A673 (cell line): ENCODE measurements around the gene UQCRC1. TPM values are rescaled to one million over a fixed set of nuclear protein-coding genes. Genes with fewer than 3 reads are reported as not detected.

Experiments
- Bru-seq: library from RNA; stranded (reverse); fragments of 400-500 nt; gene quantifications from one replicate; lab custom pipeline; 2021; lab: Mats Ljungman, UMichigan
- BruChase-seq, 2 experiments: library from RNA; stranded (reverse); fragments of 400-500 nt; gene quantifications; one replicate each; lab custom pipeline; 2021; lab: Mats Ljungman, UMichigan
- BruUV-seq: library from RNA; stranded (reverse); fragments of 400-500 nt; replicated peaks from 2 replicates; lab custom pipeline; 2021; lab: Mats Ljungman, UMichigan
- CTCF ChIA-PET: fragments of 300-600 bp; sonication (Branson Sonifier 250); formaldehyde crosslinking; loops from one replicate; lab custom pipeline; 2022; ENCODE audit warnings: antibody characterized with exemption; lab: Charles Lee
- POLR2A ChIA-PET: fragments of 300-600 bp; sonication (Branson Sonifier 250); formaldehyde crosslinking; loops from one replicate; lab custom pipeline; 2022; ENCODE audit warnings: antibody characterized with exemption; ENCODE audit not compliant: low non-redundant PET; lab: Charles Lee
- DNase-seq: peaks from one replicate; pipeline ENCODE4 v3.0.0-alpha.2; 2015; ENCODE audit warnings: low spot score
- H3K27ac ChIP-seq: fragments of 200-600 bp; sonication (generic); 2 replicates; pipeline ENCODE4 v1.5.1; 2016; ENCODE audit warnings: mixed run types, low read depth, mild to moderate bottlenecking, mixed read lengths, antibody characterized with exemption, low read length; ENCODE audit not compliant: poor library complexity, severe bottlenecking
- H3K27me3 ChIP-seq: fragments of 200-600 bp; sonication (generic); replicated peaks from 2 replicates; pipeline ENCODE4 v1.6.1; 2017; ENCODE audit warnings: mixed run types, low read depth, mild to moderate bottlenecking, mixed read lengths, antibody characterized with exemption, low read length; ENCODE audit not compliant: insufficient read depth, poor library complexity
- H3K36me3 ChIP-seq: fragments of 200-600 bp; sonication (generic); 2 replicates; pipeline ENCODE4 v1.6.1; 2016; ENCODE audit warnings: mixed run types, mild to moderate bottlenecking, mixed read lengths, antibody characterized with exemption, low read length; ENCODE audit not compliant: insufficient read depth, poor library complexity, severe bottlenecking
- H3K4me1 ChIP-seq: fragments of 200-600 bp; sonication (generic); 2 replicates; pipeline ENCODE4 v1.6.1; 2017; ENCODE audit warnings: mixed run types, mild to moderate bottlenecking, mixed read lengths, antibody characterized with exemption, low read length; ENCODE audit not compliant: insufficient read depth, poor library complexity, severe bottlenecking
- H3K4me3 ChIP-seq: fragments of 200-600 bp; sonication (generic); 2 replicates; pipeline ENCODE4 v1.5.1; 2016; ENCODE audit warnings: low read depth, mixed run types, mild to moderate bottlenecking, mixed read lengths, low read length; ENCODE audit not compliant: poor library complexity, severe bottlenecking
- H3K9me3 ChIP-seq: fragments of 200-600 bp; sonication (generic); 2 replicates; pipeline ENCODE4 v1.6.1; 2016; ENCODE audit warnings: mixed run types, low read depth, mild to moderate bottlenecking, mixed read lengths, antibody characterized with exemption, low read length; ENCODE audit not compliant: poor library complexity, severe bottlenecking
- EZH2 ChIP-seq: fragments of 200-600 bp; sonication (generic); IDR thresholded peaks from 2 replicates; pipeline ENCODE4 v1.6.1; 2017; ENCODE audit warnings: borderline replicate concordance, low read depth, mild to moderate bottlenecking, mixed read lengths, antibody characterized with exemption, low read length; ENCODE audit not compliant: poor library complexity, severe bottlenecking
- intact Hi-C: fragments of 100-400 bp; cut with micrococcal nuclease; formaldehyde crosslinking; loops from one replicate; pipeline ENCODE4 v1.10.0; 2022; ENCODE audit not compliant: unreplicated experiment
- long read RNA-seq: library from polyadenylated mRNA; stranded (forward); transcript quantifications from one replicate; pipeline ENCODE4 v2.0.0, GENCODE V29; 2022
- total RNA-seq: library from RNA; stranded (reverse); gene quantifications from 2 replicates; pipeline ENCODE4 v1.2.3, GENCODE V29; 2021
- TF ChIP-seq, protein P1 (sequence below): fragments of 300-800, 200-600 bp; sonication (generic); conservative IDR thresholded peaks from 2 replicates; pipeline ENCODE4 v1.5.1; 2017; ENCODE audit warnings: low read depth, mild to moderate bottlenecking, antibody characterized with exemption, low read length, moderate library complexity, mixed read lengths

The UQCRC1 gene
- total RNA-seq (189 and 215 TPM in 2 replicates), Bru-seq, nascent RNA (percentile 67 among the genes with signal in this experiment), BruChase-seq, experiment 1, labeled RNA remaining after a 2-hour chase (percentile 66 among the genes with signal in this experiment), BruChase-seq, experiment 2, labeled RNA remaining after a 6-hour chase (percentile 84 among the genes with signal in this experiment)
- long read RNA-seq, transcript UQCRC1-201 (13 exons, 1,985 nt): major isoform, 610 of 670 reads
- long read RNA-seq, partial matches to known transcripts: 27 of 670 reads
- long read RNA-seq, other reads (novel, unspliced or antisense): 33 of 670 reads

DNA sequence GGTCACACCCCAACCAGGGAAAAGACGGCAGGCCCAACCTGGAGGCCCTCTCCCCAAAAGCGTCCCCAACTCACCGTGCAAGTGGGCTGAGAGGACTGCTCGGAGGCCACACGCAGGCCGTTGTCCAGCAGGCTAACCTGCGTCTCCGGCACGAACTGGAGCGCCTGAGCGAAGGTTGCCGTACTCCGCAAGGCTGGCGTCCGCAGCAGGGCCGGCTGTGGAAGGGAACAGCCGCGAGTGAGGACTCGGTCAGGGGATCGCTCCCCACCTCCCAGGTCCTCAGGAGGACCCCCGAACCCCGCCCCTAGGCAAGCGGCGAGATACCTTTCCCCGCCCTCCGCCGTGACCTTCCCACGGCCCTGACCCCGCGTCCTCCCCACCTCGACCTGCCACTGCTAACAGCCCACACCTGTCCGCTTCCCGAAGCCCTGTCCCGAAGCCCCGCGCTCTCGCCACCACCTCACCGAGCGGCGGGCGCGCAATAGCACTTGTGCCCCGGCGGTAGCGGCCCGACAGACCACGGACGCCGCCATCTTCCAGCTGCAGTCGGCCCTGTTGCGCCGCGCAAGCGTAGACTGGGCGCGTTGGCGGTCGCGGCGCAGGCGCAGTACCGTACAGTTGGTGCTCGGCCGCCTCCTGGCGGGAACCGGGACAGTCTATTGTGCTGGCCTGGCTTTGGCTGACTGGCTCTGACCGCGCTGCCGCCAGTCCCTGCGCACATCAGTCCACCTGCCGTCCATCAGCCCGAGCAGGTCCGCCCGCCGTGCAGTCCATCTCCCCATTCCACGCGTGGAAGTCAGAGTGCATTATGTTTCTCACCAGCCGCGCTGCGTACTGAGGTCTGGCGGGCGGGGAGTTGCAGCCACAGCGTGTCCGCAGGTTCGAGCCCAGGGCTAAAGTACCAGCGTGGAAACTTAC, at the start of gene UQCRC1:
UQCRC1 (minus strand) TSS at position 559 of the 918 bp plus-strand sequence; CDS start at position 533, 26 bp downstream.
- Histone ChIP-seq H3K4me1 (peaks cover 6% of the 10 kb centered on the region), H3K27ac (peak within 1 kb of the TSS; percentile 93), H3K9me3 (no peaks in the 10 kb centered on the region), H3K36me3 (peaks cover 17% of the 10 kb centered on the region), H3K4me3 (peak within 1 kb of the TSS; percentile 85), H3K27me3 (no peaks in the 10 kb centered on the region)
- peak; percentile 86 for DNase-seq
- no peak for TF ChIP-seq EZH2
- TF ChIP-seq, protein P1, sequence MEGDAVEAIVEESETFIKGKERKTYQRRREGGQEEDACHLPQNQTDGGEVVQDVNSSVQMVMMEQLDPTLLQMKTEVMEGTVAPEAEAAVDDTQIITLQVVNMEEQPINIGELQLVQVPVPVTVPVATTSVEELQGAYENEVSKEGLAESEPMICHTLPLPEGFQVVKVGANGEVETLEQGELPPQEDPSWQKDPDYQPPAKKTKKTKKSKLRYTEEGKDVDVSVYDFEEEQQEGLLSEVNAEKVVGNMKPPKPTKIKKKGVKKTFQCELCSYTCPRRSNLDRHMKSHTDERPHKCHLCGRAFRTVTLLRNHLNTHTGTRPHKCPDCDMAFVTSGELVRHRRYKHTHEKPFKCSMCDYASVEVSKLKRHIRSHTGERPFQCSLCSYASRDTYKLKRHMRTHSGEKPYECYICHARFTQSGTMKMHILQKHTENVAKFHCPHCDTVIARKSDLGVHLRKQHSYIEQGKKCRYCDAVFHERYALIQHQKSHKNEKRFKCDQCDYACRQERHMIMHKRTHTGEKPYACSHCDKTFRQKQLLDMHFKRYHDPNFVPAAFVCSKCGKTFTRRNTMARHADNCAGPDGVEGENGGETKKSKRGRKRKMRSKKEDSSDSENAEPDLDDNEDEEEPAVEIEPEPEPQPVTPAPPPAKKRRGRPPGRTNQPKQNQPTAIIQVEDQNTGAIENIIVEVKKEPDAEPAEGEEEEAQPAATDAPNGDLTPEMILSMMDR: peak; percentile 59
- ChIA-PET CTCF (no interaction called here), POLR2A (interaction anchor here (0.7 kb wide), 1 partner anchor 50 kb away, joined by 3 read pairs; no protein-coding TSS in a partner anchor)
- BruUV-seq: no TSS peak
- intact Hi-C loops: no loop called here

DNA sequence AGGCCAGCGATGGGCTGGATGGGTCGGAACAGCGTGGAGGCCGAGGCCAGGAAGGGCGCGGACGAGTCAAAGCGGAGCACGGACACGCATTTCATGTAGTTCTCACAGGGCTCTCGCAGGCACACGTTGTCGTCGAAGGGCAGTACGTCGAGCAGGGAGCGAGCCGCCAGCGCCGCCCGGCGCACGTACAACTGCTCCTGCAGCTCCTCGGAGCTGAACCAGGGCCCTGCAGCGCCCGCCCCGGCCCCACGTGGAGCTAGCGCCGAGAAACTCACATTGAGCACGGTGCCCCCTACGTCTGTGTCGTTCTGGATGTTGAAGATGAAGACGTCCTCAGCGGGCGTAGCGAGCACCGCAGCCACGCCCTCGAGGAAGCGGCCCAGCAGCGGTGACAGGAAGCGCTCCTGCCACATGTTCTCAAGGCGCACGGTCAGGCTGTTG, 47.4 kb upstream of the UQCRC1 start:
- H3K27ac ChIP-seq: no peak overlapping the region
- no TSS peak for BruUV-seq
- H3K4me3 ChIP-seq: peak overlapping the region; percentile 45
- intact Hi-C loops: no loop called here
- ChIA-PET POLR2A (no interaction called here), CTCF (no interaction called here)
- no peak for TF ChIP-seq EZH2
- TF ChIP-seq, protein P1: no peak
- H3K9me3 ChIP-seq: no peaks in the 10 kb centered on the region
- H3K27me3 ChIP-seq: no peaks in the 10 kb centered on the region
- no peaks in the 10 kb centered on the region for H3K36me3 ChIP-seq
- no peaks in the 10 kb centered on the region for H3K4me1 ChIP-seq
- no peak for DNase-seq

DNA sequence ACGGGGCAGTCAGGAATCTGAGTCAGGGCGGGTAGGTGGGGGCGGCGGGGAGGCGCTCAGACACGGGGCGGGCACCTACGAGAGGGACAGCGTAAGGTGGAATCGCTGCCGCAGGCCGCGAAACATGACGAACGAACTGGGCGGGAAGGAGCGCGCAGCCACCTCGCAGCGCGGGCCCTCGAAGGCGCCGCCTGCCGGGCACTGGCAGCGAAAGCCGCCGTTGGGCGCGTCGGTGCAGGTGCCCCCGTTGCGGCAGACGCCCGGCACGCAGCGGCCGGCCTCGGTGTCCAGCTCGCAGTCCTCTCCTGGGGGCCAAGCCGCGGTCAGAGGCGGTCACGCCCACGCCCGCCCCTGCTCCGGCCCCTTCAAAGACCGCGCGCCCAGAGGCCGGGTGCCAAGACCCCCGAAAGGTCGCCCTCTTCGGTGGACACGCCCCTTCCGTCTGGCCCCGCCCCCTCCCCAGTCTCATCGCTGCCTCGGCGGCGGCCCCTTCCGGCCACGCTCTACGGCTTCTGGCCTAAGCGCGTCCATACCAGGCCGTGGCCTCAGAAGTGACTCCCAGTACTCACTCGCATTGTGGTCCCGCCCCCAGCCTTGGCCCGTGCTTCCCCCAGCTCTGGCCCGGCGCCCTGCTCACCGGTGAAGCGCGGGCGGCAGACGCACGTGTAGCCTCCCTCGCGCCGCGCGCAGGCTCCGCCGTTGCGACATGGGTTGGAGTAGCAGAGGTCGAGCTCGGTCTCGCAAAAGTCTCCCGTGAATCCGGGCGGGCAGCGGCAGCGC, 46.8 kb upstream of the UQCRC1 start:
- BruUV-seq: no TSS peak
- no peaks in the 10 kb centered on the region for H3K9me3 ChIP-seq
- DNase-seq: peak; percentile 79
- H3K27me3 ChIP-seq: no peaks in the 10 kb centered on the region
- ChIA-PET POLR2A (no interaction called here), CTCF (no interaction called here)
- TF ChIP-seq EZH2: no peak
- TF ChIP-seq, protein P1: peak; percentile 39
- intact Hi-C loops: no loop called here
- H3K4me3 ChIP-seq: peak overlapping the region; percentile 45
- H3K4me1 ChIP-seq: no peaks in the 10 kb centered on the region
- H3K36me3 ChIP-seq: no peaks in the 10 kb centered on the region
- H3K27ac ChIP-seq: no peak overlapping the region
